GM13977 (cell line): ENCODE results near the gene F3.

Source experiments
- DNase-seq: peaks from one replicate; pipeline ENCODE4 v3.0.0; 2012; ENCODE audit warnings: low spot score
- in situ Hi-C: fragments of 300-500 bp; cut with MboI; formaldehyde crosslinking; loops from one replicate; pipeline ENCODE4 v1.12.0; 2022; ENCODE audit warnings: low sequenced_read_pairs, low pct_unique_long_range_greater_than_20kb, mixed read lengths, inconsistent platforms; ENCODE audit not compliant: unreplicated experiment
- TF ChIP-seq, protein P1 (sequence below): IDR thresholded peaks from 2 replicates; pipeline ENCODE4 v1.5.1; 2012; ENCODE audit warnings: mild to moderate bottlenecking, control low read depth; ENCODE audit not compliant: insufficient read depth; ENCODE audit errors: extremely low read depth, missing control alignments

The F3 gene

DNA sequence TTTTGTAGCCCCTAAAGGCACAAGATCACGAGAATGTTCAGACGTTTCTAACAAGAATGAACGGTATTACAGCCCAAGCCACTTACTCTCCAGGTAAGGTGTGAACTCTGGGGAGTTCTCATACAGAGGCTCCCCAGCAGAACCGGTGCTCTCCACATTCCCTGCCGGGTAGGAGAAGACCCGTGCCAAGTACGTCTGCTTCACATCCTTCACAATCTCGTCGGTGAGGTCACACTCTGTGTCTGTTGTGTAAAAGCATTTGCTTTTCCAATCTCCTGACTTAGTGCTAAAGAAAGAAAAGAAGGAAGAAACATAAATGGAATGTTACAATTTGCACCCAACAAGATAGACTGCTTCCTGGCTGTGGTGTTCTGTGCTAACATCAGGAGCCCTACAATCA lies 5.7 kb downstream of the F3 start:
- no peak for DNase-seq
- in situ Hi-C loops = no loop called here
- TF ChIP-seq, protein P1, sequence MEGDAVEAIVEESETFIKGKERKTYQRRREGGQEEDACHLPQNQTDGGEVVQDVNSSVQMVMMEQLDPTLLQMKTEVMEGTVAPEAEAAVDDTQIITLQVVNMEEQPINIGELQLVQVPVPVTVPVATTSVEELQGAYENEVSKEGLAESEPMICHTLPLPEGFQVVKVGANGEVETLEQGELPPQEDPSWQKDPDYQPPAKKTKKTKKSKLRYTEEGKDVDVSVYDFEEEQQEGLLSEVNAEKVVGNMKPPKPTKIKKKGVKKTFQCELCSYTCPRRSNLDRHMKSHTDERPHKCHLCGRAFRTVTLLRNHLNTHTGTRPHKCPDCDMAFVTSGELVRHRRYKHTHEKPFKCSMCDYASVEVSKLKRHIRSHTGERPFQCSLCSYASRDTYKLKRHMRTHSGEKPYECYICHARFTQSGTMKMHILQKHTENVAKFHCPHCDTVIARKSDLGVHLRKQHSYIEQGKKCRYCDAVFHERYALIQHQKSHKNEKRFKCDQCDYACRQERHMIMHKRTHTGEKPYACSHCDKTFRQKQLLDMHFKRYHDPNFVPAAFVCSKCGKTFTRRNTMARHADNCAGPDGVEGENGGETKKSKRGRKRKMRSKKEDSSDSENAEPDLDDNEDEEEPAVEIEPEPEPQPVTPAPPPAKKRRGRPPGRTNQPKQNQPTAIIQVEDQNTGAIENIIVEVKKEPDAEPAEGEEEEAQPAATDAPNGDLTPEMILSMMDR = no peak

DNA sequence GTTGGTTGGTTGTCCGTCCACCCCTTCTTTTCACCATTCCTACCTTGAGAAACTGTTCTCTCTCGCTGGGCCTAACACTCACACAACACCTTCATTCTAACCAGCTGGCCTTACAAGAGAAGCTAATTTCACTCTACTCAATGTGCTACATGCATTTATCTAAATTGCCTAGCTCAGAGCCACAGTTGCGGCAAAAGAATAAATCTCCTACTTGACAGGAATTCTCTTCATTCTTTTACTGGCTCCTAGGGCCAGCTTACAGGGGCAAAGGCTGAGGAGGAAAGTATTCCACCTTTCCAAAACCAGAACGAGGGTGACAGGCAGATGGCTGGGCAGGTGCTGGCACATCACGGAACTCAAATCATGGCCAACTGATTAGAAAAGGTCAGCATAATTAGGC lies 6.5 kb downstream of the F3 start:
- in situ Hi-C loops = no loop called here
- TF ChIP-seq, protein P1 = no peak
- no peak for DNase-seq

DNA sequence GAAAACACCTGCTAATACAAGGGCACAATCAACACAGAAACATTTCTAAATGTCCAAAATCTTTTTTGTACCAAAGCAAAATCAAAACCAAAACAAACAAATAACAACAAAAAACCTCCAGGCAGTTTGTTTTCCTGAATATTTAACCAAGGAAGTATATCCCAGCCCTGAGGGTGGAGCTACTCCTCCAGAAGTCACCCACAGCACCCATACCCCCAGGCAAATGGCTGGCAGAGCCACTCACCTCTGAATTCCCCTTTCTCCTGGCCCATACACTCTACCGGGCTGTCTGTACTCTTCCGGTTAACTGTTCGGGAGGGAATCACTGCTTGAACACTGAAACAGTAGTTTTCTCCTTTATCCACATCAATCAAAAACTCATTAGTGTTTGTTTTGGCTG lies 9.5 kb downstream of the F3 start:
- in situ Hi-C loops = no loop called here
- TF ChIP-seq, protein P1 = no peak
- no peak for DNase-seq

DNA sequence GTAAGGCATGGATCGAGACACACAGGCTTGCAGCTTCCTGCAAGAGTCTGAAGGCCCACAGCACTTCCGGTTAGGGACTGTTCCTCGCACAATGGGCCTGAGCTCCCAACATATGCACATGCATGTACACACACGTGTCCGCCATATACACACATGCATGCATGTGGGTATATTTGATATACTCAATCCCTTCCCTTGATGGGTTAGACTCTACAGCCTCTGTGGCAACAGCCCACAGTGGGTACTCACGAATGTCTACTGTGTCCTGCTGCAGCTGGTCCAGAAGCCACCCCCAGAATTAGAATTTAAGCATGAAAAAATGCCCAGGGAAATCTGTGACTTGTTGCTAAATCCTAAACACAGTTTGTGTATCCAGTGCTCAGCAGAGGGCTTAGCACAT lies 9.9 kb downstream of the F3 start:
- TF ChIP-seq, protein P1 = no peak
- no peak for DNase-seq
- in situ Hi-C loops = no loop called here

DNA sequence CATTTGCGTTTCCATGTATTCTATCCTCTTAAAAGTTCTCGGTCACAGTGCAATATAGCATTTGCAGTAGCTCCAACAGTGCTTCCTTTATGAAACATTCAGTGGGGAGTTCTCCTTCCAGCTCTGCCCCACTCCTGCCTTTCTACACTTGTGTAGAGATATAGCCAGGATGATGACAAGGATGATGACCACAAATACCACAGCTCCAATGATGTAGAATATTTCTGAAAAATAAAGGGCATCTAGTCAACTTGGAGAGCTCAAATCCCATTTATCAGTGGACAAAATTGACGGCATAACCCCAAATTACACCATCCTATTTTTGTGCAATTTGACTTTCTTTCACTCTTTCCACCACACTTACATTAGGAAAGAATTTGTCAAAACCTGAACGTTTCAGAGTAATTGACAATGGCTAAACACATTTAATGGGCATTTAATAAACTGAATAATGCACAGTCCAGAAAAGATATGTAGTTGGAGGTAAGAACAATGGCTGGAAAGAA lies 11.1 kb downstream of the F3 start:
- no peak for DNase-seq
- in situ Hi-C loops = no loop called here
- TF ChIP-seq, protein P1 = no peak

DNA sequence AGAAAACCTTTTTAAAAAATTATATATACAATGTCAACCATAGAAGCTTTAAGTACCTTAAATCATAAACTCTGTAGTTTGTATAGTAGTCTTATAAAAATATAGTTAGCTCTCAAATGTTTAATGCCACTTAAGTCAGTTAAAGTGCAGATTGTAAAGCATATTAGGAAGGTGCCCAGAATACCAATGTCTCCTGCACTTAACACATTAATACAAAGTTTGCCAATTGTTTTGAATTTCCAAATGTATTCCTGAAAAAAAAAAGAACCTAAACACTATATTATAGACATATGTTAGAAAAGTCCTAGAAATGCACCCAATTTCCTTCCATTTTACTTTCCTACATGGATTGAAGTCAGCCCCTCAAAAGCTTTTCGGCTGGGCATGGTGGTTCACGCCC lies 12.1 kb downstream of the F3 start:
- TF ChIP-seq, protein P1 = no peak
- no peak for DNase-seq
- in situ Hi-C loops = loop anchor here (10.0 kb wide), 1 partner anchor 275 kb away; no protein-coding TSS in a partner anchor

DNA sequence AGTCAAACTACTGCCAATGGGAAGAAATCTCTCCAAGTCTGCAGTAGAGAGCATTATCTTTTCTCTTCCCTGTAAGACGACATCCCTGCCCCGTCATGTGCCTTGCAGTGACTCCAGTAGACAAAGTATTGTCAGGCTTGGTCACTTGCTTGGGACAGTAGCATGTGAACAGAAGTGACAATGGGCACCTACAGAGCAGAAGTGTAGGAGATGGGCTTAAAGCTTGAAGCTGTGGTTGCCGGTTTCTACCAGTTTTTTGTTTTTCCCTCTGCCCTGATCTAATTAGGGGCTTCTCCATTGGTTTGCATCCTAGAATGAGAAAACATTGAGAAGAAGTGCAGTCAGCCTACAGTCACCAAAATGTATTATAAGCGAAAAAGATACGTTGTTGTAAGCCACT lies 12.7 kb downstream of the F3 start:
- TF ChIP-seq, protein P1 = no peak
- in situ Hi-C loops = loop anchor here (10.0 kb wide), 1 partner anchor 276 kb away; no protein-coding TSS in a partner anchor
- DNase-seq = no peak
